Lower leg skin (tissue), 3 donors: Measurements from ENCODE around the gene GALR2.

Source experiments
- CTCF ChIP-seq, 3 donors: fragments of 450-650 bp; IDR thresholded peaks; one replicate each; pipeline ENCODE4 v1.5.1; 2016; ENCODE audit warnings: antibody characterized with exemption in 3 of 3, mild to moderate bottlenecking in 3 of 3, moderate library complexity in 2 of 3
- POLR2A ChIP-seq, 2 donors: fragments of 450-650 bp; IDR thresholded peaks; one replicate each; pipeline ENCODE4 v1.6.1; 2016 to 2017; ENCODE audit warnings: antibody characterized with exemption in 2 of 2, mild to moderate bottlenecking in 1 of 2, moderate library complexity in 1 of 2

- TF ChIP-seq CTCF (IDR thresholded peaks at IDR 0.05) (no peak), POLR2A (IDR thresholded peaks at IDR 0.05) (no peak)
Observed at GRCh38 chr17:76104140-76104895, 29.7 kb downstream of the GALR2 start.
